ENCODE measurements around the gene NDUFAF8.
A peak's percentile ranks its signal among the peaks of the same experiment; 100 is the strongest.

Gene NDUFAF8, protein sequence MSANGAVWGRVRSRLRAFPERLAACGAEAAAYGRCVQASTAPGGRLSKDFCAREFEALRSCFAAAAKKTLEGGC

DNA sequence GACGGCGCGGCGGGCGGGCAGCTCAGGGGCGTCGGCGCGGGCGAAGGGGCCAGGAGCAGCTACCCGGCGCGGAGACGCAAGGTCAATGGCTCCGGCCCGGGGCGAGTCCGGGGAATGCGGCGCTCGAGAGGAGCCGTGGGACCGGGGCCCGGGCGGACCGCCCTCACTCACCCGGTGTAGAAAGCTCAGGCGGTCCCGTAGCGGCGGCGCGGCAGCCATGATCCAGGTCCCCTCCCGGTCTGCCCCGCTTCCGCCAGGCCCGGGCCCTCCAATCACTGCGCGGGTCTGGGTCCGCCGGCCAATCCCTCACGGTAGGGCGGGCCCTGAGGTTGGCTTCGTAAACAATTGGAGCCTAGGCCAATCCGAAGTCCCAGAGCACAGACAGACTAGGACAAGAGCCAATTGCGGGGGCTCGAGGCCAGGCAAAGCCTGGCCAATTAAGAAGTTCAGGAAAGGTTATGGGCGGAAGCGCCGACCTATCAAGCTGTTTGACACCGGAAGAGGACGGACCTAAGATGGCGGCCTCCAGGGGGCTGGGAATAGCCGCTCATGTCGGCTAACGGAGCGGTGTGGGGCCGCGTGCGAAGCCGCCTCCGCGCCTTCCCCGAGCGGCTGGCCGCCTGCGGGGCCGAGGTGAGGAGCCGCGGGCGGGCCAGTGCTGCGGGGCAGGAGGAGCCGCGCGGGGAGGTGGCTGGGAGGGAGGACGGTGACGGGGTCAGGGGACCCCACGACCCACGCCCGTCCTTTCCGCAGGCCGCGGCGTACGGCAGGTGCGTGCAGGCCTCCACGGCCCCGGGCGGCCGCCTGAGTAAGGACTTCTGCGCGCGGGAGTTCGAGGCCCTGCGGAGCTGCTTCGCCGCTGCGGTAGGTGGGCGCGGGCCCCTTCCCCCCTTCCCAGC is at the start of gene NDUFAF8, which contains the start of gene TEPSIN:
Gene NDUFAF8, plus strand, starts transcription at position 504 of the 899 bp plus-strand sequence. Its CDS starts 46 bp downstream, at position 550.
Gene TEPSIN, minus strand, starts transcription at position 241 of the 899 bp plus-strand sequence. Its CDS starts 22 bp downstream, at position 219.
- DNase-seq (ENCODE audit: low read depth): peak; percentile 99

DNA sequence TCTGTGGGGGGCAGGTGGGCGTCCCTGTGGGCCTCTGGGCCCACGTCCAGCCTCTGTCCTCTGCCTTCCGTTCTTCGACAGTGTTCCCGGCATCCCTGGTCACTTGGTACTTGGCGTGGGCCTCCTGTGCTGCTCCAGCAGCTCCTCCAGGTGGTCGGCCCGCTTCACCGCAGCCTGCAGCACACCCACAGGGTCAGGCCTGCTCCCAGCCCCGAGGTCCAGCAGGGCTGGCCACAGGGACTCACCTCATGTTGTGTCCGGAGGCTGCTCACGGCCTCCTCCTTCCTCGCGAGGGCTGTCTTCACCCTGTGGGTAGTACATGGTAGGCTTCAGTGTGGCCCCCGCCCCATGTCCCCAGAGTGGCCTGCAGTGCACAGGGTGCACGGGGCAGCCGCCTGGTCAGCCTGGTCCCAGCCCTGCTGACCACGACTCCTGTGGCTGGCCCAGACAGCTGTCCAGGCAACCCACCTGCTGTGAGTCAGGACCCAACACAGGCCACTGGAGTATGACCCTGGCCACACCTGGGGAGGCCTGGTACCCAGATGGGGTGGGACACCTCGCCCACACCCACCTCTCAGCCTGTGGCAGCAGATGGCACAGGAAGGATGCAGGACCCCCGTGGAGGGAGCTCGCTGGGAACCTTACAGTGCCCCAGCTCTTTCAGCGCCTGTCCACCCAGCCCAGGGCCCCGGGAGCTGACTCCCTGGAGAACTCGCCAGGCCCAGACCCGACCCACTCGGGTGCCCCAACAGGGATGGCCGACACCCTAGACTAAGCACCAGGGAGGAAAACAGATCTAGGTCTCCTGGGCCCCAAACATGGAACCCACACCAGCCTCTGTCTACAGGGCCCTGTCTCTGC is 49.2 kb upstream of the NDUFAF8 start:
- no peak for DNase-seq (ENCODE audit: low read depth)

DNA sequence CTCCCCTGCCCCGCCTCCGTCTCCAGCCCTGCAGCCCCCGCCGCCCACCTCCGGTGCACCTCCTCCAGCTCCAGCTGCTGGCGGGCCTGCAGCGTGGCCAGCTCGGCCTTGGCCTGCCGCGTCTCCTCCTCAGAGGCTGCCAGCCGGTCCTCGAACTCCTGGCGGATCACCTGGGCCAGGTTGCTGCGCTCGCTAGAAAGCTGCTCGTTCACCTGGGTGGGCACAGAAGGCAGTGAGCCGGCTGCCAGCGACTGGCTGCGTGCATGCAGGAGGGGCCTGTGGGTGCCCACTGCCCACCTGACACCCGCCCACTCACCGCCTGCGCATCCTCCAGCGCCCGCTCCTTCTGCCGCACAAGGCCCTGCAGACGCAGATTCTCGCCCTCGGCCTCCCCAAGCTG is 48.5 kb upstream of the NDUFAF8 start:
- no peak for DNase-seq (ENCODE audit: low read depth)

DNA sequence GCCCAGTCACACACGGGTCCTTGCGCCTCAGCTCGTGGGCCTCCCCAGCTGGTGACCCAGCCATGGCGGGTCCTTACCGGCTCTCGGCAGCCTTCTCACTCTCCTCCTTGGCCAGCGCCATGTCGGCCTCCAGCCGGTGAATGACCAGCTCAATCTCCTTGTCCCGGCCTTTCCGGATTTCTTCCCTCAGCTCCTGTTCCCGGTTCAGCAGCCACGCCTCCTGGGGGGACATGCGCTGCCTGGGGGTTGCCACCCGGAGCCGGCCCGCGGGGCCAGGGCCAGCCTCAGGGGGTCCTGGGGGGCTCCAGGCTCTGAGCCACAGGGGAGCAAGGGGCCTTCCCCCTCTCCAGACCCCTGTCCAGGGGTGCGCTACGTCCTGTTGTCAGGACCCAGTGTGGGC is 48.0 kb upstream of the NDUFAF8 start:
- DNase-seq (ENCODE audit: low read depth): no peak

DNA sequence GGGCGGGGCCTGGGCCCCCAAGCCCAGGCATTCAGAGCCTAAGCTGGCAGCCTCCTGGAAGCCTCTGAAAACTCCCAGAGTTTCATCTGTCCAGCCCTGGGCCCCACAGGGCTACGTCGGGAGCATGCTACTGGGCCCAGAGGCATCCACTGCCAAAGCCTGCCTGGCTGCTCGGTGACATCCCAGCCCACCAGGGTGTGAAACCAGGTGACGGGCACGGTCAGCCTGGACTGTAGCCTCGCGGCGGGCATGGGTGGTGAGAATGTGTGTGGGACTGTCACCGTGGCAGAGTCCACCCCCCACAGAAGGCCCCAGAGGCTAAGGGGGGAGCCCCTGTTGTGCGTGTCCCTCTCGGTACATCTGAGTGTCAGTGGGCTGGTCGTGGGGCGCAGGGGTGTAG is 47.5 kb upstream of the NDUFAF8 start:
- no peak for DNase-seq (ENCODE audit: low read depth)

DNA sequence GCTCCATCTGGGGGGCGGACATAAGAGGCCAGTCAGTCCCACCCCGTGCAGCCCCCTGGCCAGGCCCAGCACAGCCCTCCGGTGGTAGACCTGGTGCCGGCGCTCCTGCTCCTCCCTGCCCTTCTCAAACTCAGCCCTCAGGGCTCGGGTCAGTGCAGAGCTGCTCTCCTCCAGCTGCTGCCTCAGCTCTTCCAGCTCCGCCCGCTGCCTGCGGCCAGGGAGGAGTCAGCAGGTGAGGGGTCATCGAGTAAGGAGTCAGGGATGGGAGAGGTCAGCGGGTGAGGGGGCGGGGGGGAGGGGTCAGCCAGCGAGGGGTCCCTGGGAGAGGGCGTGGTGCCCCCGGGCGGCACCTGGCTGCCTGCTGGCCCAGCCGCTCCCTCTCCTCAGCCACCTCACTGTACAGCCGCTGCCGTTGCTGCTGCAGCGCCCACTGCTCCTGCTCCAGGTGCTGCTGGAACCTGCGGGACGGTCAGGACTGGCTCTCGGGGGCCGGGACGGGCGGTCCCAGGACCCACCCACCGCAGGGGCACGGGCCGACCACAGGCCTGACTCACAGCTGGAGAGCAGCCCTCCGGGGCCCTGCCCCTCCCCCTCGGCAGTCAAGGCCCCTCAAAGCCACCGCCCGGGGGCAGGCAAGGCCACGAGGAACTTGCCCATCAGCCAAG is 46.6 kb upstream of the NDUFAF8 start:
- DNase-seq (ENCODE audit: low read depth): no peak

DNA sequence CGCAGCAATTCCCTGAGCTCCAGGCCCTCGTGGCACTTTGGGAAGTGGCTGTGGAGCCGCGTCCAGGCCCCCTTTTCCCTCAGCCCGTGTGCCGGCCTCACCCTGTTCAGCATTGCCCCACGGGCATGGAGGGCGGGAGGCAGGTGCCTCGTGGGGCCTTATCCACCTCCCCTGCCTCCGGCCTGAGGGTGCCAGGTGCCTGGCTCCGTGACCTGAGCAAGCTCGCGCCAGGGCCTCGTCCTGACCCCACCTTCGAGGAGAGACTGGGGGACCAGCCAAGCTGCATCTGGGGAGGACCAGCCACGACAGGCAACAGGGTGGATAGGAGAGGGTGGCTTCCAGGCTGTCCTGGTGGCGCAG is 46.1 kb upstream of the NDUFAF8 start:
- DNase-seq (ENCODE audit: low read depth): no peak

DNA sequence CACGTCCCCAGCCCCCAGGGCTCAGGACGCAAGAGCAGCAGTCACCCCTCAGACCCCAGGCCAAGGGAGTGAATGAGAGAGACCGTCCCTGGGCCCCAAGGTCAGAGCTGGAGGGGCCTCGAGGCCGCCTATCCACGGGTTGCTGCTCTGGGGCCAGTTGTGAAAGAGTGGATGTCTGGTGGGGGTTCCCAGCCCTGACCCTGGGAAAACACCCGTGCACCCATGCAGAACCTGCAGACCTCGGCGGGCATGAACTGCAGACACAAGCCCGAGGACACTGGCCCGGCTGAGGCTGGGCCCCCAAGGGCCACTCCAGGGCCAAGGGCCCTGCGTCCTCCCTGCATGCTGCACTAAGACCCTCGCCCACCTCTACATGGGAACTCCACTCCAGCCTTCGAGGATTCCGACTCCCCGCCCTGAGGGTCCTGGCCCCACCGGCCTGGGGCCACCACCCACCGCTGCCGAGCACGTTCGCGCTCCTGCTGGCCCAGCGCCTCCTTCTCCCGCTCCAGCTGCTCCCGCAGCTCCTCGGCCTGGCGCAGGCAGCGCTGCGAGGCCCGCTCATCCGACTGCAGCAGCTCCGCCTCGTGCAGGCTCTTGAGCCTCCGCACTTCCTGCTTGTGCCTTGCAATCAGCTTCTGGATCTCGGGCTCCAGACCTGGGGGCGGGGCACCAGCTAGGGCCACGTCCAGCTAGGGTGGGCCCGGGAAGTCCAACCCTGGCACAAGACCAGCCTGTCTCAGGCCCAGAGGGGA is 45.5 kb upstream of the NDUFAF8 start:
- no peak for DNase-seq (ENCODE audit: low read depth)

DNA sequence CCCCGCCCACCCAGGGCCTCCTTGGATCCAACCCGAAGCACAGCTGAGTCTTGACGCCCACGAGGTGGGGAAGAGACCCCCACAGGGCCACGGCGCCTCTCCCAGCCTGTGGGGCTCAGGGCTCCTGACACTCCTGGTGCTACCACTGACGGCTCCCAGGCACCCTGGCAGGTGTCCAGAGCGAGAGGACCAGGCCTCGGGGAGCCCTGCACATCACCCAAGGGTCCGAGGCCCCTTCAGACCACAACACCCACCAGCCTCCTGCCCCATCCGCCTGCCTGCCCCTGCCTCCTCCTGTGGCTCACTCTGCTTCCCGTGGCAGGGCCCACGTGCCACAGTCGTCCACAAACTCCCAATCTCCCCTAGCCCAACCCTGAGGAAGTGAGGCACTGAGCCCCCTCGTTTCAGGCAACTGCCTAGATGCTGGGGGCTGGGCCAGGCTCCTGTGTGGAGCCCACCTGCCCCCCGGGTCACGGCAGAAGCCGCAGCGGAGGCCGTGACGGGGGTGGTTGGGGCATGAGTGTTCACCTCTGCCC is 44.8 kb upstream of the NDUFAF8 start:
- DNase-seq (ENCODE audit: low read depth): no peak

DNA sequence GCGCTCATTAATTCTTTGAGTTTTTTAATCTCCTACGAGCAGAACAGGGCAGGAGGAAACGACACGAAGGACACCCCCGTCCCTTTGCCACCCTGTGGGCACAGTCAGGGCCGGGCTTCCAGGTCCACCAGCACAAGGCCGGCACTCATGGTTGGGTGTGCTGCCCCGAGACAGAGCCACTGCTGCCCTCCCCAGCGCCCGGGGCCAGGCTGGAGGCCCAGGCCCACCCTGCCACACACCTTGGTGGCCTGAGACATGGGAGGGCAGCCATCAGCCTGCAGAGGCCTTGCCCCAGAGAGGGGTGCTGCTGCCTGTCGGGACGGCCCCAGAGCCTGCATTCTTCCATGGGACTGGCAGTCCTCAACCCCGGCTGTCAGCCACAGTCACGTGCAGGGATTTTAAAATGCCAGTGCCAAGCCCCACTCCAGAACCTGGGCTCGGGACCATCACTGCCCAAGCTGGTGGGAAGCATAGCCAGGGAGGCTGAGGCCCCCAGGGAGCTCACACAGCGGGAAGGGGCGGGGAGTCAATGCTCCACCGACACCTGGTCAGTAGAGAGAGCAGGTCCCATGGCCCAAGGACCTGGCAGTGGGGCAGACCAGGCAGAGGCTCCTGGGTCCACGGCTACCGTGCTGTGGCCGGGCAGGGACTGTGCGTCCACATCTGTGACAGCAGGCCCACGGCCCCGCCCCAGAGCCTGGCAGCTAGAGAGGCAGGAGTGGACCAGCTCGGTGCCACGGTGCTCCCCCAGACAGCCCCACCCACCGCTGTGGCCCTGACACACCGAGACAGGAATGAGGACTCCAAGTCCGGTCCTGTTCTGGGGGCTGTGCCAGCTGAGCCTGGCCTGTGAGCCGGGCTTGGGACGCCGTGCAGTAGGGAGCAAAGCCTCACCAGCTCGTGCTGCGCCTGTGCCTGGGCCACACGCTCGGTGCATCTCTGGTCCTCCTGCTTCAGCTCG is 43.9 kb upstream of the NDUFAF8 start:
- no peak for DNase-seq (ENCODE audit: low read depth)

DNA sequence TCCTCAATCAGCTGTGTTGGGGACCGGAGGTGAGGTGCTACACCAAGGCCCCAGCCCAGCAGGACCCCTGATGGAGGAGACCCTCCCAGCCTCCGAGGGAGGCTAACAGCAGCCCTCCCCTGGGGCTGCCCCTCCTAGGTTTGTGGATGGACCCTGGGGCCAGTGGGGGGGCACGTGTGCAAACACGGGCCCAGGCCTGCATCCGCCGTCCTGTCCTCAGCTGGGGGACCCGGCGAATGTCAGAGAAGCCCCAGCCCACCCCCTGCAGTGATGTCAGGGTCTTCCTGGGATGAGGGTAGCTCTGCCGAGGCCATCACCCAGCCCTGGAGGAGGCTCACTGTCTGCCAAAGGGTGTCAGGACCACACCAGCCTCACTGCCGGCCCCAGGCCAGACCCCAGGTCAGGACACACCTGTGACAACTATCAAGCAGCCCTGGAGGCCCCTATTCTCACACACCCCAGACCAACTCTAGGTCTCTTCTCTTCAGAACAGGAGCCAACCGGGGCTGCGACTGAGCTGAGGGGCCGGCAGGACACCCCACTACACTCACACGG is 43.1 kb upstream of the NDUFAF8 start:
- DNase-seq (ENCODE audit: low read depth): no peak

DNA sequence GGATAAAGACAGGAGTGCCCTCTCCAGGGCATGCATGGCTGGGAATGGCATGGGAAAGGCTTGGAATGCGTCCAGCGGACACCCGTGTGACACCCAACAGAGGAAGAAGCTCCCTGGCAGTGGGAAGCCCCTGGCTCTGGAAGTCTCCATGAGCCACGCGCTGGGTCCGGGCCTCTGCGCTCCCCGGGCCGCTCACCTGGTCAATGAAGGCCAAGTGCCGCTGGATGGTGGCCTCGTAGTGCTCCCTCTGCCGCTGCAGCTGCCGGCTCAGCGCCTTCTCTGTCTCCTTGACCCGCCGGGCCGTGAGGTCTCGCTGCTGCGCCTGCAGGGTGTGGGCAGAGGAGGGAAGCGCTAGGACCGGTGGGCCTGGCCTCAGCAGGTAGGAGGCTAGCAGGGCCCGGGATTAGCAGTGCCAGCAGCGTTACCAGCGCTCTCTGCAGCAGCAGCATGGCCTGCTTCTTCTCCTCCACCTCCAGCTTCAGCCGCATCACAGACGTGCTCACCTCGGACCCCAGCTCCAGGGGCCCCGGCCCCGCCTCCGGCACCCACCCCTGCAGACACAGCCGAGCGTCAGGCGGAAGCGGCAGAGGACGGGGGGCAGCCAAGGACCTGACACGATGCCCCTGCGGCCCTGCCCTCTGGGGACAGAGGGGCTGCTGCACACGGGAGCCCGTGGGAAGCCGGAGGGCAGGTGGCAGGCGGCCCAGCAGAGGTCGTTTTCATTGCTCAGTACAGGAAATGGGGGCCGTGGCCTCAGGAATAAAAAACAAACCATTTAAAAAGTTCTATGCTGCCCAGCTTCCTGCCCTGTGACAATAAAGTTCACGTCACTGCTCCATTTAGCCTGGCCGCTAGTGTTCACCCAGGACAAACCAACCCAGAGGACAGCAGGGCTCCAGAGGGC is 42.4 kb upstream of the NDUFAF8 start:
- no peak for DNase-seq (ENCODE audit: low read depth)

DNA sequence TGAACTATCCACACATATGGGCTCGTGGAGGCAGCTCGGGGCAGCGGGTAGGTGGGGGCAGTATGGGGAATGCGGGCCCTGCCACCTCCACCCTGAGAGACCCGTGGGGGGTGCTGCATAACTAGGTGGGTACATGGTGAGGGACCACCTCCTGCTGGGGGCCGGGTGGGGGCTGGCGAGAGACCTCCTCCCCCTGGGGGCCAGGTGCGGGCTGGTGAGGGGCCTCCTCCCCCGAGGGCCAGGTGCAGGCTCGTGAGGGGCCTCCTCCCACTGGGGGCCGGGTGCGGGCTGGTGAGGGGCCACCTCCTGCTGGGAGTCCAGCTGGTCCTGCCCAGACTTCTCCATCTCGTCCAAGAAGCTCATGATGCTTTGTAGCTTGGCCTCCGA is 41.7 kb upstream of the NDUFAF8 start:
- no peak for DNase-seq (ENCODE audit: low read depth)

DNA sequence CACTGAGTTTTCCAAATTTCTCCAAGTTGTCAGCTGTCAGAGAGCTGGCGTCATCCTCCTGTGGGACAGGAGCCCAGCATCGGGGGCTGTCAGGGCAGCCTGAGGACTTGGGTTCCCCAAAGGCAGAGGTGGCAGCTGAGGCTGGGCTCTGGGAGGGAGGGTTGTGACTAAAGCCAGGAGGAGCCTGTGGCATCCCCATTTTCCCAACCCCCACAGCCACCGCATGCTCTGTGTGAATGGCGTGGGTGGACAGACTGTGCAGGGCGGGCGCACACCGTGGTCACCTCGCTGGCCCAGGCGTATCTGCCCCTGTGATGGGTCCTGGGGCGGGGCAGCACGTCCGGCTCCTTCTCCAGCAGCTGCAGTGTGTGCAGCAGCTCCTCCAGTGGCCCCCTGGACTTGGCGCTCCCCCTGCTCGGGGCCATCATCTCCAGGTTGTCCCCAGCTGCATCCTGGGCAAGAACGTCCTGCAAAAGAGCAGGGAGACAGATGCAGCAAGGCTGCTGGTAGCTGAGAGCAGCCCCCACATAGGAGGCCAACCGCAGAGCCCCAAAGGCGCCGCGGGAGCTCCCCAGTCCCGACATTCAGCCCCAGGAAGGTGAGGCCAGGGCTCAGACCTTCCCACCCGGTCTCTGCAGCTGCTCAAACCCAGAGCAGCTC is 41.2 kb upstream of the NDUFAF8 start:
- no peak for DNase-seq (ENCODE audit: low read depth)

DNA sequence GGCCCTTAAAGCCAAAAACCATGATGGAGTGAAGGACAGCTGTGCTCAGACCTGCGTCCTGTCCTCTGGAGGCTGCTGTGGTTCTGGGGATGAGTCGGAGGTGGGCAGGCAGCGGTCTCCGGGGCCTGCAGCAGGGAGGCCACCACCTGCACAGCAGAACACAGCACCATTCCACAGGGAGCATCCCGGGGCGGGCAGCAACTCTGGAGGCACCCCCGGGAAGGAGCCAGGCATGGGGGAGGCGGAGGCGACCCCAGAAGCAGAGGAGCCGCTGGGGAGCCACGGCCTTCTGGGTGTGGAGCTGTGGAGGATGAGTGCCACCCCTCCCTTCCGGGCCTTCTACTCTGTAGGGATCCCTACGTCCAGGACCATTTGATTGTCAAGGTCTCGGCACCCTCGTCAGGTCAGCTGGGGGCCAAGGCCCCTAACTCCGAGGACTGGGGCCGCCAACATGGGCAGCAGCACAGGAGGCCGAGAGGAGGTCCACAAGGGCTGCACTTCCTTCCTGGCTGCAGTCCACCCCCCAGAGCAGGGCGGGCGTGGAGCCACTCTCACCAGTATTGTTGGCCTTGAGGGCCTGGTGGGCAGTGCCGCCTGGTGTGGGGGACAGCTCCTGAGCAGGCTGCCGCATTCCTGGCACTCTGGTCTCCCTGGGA is 40.2 kb upstream of the NDUFAF8 start:
- DNase-seq (ENCODE audit: low read depth): no peak

DNA sequence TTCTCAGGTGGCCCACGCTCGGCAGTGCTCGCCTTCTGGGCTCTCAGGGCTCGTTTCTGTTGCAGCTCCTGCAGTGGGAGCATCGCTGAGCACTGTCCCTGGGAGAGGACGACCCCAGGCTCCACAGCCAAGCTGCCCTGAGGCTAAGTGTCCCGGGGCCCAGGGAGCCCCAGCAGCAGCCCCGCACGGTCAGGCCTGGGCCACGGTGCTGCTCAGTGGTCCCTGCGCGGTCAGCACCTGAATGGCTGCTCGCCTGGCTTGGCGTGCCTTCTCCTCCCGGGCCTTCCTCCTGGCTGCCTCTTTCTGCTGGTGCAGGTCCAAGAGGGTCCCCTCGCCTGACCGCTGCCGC is 39.7 kb upstream of the NDUFAF8 start:
- DNase-seq (ENCODE audit: low read depth): no peak

DNA sequence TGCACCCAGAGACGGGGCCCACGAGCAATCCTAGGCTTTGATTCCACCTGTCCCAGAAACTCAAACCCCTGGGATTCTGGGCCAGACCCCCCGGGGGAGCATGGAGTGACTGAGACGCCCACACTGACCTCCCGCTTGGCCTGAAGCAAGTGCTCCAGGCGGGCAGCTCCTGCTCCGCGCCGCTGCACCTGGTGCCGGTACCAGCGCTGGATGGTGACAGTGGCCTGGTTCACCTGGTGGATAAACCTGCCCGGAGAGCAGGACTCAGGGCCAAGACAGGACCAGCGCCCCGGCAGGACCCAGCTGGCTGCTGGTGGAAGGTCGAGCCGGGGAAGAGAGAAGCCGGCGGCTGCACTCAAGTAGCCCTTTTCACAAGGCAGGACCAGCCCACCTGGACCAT is 38.9 kb upstream of the NDUFAF8 start:
- no peak for DNase-seq (ENCODE audit: low read depth)

Measured in fibroblast of gingiva (primary cell).